Epidermal melanocyte (primary cell): ENCODE results near the gene CFAP57.

Source experiments
- DNase-seq: peaks from one replicate; pipeline ENCODE4 v3.0.0; 2011; ENCODE audit warnings: low spot score; ENCODE audit not compliant: insufficient read length

Gene CFAP57

GRCh38 chr1:43253876-43254275, 81.7 kb downstream of the CFAP57 start:
- no peak for DNase-seq

GRCh38 chr1:43255438-43256210, 83.5 kb downstream of the CFAP57 start:
- DNase-seq: no peak

GRCh38 chr1:43256675-43257570, 84.8 kb downstream of the CFAP57 start:
- no peak for DNase-seq

- DNase-seq: no peak
Measured at GRCh38 chr1:43258370-43258769, 86.2 kb downstream of the CFAP57 start.

GRCh38 chr1:43265431-43265830, 93.3 kb downstream of the CFAP57 start:
- DNase-seq: no peak

- no peak for DNase-seq
Measured at GRCh38 chr1:43266881-43267280, 94.8 kb downstream of the CFAP57 start.

GRCh38 chr1:43267291-43267805, 95.2 kb downstream of the CFAP57 start:
- DNase-seq: peak; percentile 61

- DNase-seq: no peak
Measured at GRCh38 chr1:43267818-43268425, 95.8 kb downstream of the CFAP57 start.

- DNase-seq: no peak
Measured at GRCh38 chr1:43269627-43270375, 97.7 kb downstream of the CFAP57 start, which contains the start of gene TMEM125. TSS of gene TMEM125 (plus strand) at chr1:43269983. CDS start at chr1:43272723, 2,740 bp downstream.

GRCh38 chr1:43270421-43271095, 98.4 kb downstream of the CFAP57 start:
- no peak for DNase-seq

- no peak for DNase-seq
Measured at GRCh38 chr1:43271186-43272118, 99.3 kb downstream of the CFAP57 start.

GRCh38 chr1:43272161-43272560, 100.0 kb downstream of the CFAP57 start:
- DNase-seq: no peak

GRCh38 chr1:43272576-43273571, 100.7 kb downstream of the CFAP57 start:
- no peak for DNase-seq

- no peak for DNase-seq
Measured at GRCh38 chr1:43273708-43274107, 101.6 kb downstream of the CFAP57 start.

- DNase-seq: no peak
Measured at GRCh38 chr1:43274125-43274803, 102.1 kb downstream of the CFAP57 start.

- DNase-seq: no peak
Measured at GRCh38 chr1:43274804-43275180, 102.7 kb downstream of the CFAP57 start.

GRCh38 chr1:43275826-43276620, 103.9 kb downstream of the CFAP57 start:
- DNase-seq: no peak
